ENCODE results near the gene FMNL2. TPM values are rescaled to one million over a fixed set of nuclear protein-coding genes. Genes with fewer than 3 reads are reported as not detected.

Gene FMNL2
- total RNA-seq, 1 donor from 2014 or later = 34.3 TPM

DNA sequence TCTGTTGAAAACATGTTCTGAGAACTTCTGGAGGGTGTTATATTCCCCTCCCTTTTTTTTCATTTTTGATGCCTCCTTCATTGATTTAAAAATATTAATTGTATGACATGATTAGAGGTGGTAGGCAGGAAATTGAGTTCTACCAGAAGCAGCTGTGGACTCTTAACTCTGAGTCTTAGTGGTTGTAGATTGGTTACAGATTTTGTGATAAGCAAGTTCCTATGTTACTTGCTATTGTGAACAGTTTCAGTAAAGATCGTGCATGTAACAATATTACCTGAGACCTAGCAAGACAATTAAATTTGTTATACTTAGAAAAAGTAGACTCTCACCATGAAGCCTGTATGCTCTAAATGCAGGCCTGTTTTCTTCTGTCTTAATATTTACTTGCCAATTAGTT lies 294.2 kb downstream of the FMNL2 start:
- Histone ChIP-seq H3K9ac (ENCODE audit: low read length) (no peak overlapping the region), H3K4me3 (ENCODE audit: insufficient read depth, low read depth, low read length) (no peak overlapping the region), H3K27ac (ENCODE audit: low read depth, low read length) (no peak overlapping the region), H3K4me2 (ENCODE audit: low read length) (no peak overlapping the region), H3K9me3 (ENCODE audit: insufficient read depth, low read depth, low read length) (no peaks in the 10 kb centered on the region), H3K79me2 (ENCODE audit: insufficient read depth, low read length) (no peaks in the 10 kb centered on the region), H3K27me3 (ENCODE audit: insufficient read depth, low read length) (no peaks in the 10 kb centered on the region), H3K36me3 (ENCODE audit: insufficient read depth, low read length) (peaks cover 8% of the 10 kb centered on the region), H3K4me1 (ENCODE audit: insufficient read depth, low read length) (no peaks in the 10 kb centered on the region), H2AFZ (ENCODE audit: low read depth, low read length) (no peak overlapping the region), H4K20me1 (ENCODE audit: insufficient read depth, low read length) (no peaks in the 10 kb centered on the region)
- Mint-ChIP-seq H3K4me3 (ENCODE audit: unreplicated experiment) (no peak overlapping the region), H3K27ac (ENCODE audit: unreplicated experiment) (no peak overlapping the region), H3K36me3 (ENCODE audit: low read depth, unreplicated experiment) (peaks cover 2% of the 10 kb centered on the region), H3K4me1 (ENCODE audit: low read depth, unreplicated experiment) (no peaks in the 10 kb centered on the region), H3K9me3 (ENCODE audit: unreplicated experiment) (no peaks in the 10 kb centered on the region), H3K27me3 (ENCODE audit: low read depth, unreplicated experiment) (no peaks in the 10 kb centered on the region)
- FAIRE-seq = no peak
- TF ChIP-seq, protein P1, sequence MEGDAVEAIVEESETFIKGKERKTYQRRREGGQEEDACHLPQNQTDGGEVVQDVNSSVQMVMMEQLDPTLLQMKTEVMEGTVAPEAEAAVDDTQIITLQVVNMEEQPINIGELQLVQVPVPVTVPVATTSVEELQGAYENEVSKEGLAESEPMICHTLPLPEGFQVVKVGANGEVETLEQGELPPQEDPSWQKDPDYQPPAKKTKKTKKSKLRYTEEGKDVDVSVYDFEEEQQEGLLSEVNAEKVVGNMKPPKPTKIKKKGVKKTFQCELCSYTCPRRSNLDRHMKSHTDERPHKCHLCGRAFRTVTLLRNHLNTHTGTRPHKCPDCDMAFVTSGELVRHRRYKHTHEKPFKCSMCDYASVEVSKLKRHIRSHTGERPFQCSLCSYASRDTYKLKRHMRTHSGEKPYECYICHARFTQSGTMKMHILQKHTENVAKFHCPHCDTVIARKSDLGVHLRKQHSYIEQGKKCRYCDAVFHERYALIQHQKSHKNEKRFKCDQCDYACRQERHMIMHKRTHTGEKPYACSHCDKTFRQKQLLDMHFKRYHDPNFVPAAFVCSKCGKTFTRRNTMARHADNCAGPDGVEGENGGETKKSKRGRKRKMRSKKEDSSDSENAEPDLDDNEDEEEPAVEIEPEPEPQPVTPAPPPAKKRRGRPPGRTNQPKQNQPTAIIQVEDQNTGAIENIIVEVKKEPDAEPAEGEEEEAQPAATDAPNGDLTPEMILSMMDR (IDR thresholded peaks at IDR 0.05; ENCODE audit: insufficient read depth, low read depth, low read length) = no peak
- no peak for TF ChIP-seq EZH2 (IDR thresholded peaks at IDR 0.05; ENCODE audit: insufficient read depth, low read length)
- DNase-seq (ENCODE audit: low read depth) = no peak

DNA sequence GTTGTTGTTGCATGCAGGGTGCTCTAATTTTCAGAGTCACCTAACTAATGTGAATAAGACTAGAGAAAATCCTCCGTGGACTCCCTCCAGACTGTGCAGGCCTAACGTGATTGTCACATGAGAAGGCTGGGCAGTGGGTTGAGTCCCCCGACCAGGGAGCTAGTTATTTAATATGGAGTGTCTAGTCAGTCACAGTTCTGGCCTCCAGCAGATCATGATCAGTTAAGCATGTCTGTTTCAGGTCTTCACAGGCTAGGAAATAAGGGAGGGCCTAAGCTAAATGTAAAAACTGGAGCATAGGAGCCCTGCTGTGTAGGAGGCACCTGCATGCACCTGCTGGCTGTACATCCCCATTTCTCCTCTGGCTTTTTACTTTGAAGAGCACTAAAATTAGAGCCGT lies 295.5 kb downstream of the FMNL2 start:
- Histone ChIP-seq H3K79me2 (ENCODE audit: insufficient read depth, low read length) (no peaks in the 10 kb centered on the region), H3K9ac (ENCODE audit: low read length) (no peak overlapping the region)

GRCh38 chr2:152632736-152633135 lies 297.8 kb downstream of the FMNL2 start:
- H4K20me1 ChIP-seq (ENCODE audit: insufficient read depth, low read length) = peaks cover 7% of the 10 kb centered on the region
- no peak overlapping the region for H2AFZ ChIP-seq (ENCODE audit: low read depth, low read length)
- Mint-ChIP-seq H3K27ac (ENCODE audit: unreplicated experiment) (no peak overlapping the region), H3K4me3 (ENCODE audit: unreplicated experiment) (no peak overlapping the region), H3K27me3 (ENCODE audit: low read depth, unreplicated experiment) (no peaks in the 10 kb centered on the region), H3K36me3 (ENCODE audit: low read depth, unreplicated experiment) (peaks cover 11% of the 10 kb centered on the region), H3K9me3 (ENCODE audit: unreplicated experiment) (no peaks in the 10 kb centered on the region), H3K4me1 (ENCODE audit: low read depth, unreplicated experiment) (peaks cover 9% of the 10 kb centered on the region)
- no peaks in the 10 kb centered on the region for H3K27me3 ChIP-seq (ENCODE audit: insufficient read depth, low read length)
- FAIRE-seq (no peak), DNase-seq (ENCODE audit: low read depth) (peak; percentile 14)
- H3K4me3 ChIP-seq (ENCODE audit: insufficient read depth, low read depth, low read length) = no peak overlapping the region
- no peak overlapping the region for H3K4me2 ChIP-seq (ENCODE audit: low read length)
- no peak overlapping the region for H3K27ac ChIP-seq (ENCODE audit: low read depth, low read length)
- peaks cover 6% of the 10 kb centered on the region for H3K36me3 ChIP-seq (ENCODE audit: insufficient read depth, low read length)
- no peaks in the 10 kb centered on the region for H3K79me2 ChIP-seq (ENCODE audit: insufficient read depth, low read length)
- no peak for TF ChIP-seq EZH2 (IDR thresholded peaks at IDR 0.05; ENCODE audit: insufficient read depth, low read length)
- TF ChIP-seq, protein P1 (IDR thresholded peaks at IDR 0.05; ENCODE audit: insufficient read depth, low read depth, low read length) = no peak
- H3K4me1 ChIP-seq (ENCODE audit: insufficient read depth, low read length) = no peaks in the 10 kb centered on the region
- H3K9me3 ChIP-seq (ENCODE audit: insufficient read depth, low read depth, low read length) = no peaks in the 10 kb centered on the region
- H3K9ac ChIP-seq (ENCODE audit: low read length) = no peak overlapping the region

More for the DNA sequence above, 295.5 kb downstream of the FMNL2 start:
- TF ChIP-seq, protein P1 (IDR thresholded peaks at IDR 0.05; ENCODE audit: insufficient read depth, low read depth, low read length) = no peak
- TF ChIP-seq EZH2 (IDR thresholded peaks at IDR 0.05; ENCODE audit: insufficient read depth, low read length) = no peak
- Mint-ChIP-seq H3K27ac (ENCODE audit: unreplicated experiment) (no peak overlapping the region), H3K4me3 (ENCODE audit: unreplicated experiment) (no peak overlapping the region), H3K4me1 (ENCODE audit: low read depth, unreplicated experiment) (no peaks in the 10 kb centered on the region), H3K27me3 (ENCODE audit: low read depth, unreplicated experiment) (no peaks in the 10 kb centered on the region), H3K36me3 (ENCODE audit: low read depth, unreplicated experiment) (peaks cover 4% of the 10 kb centered on the region), H3K9me3 (ENCODE audit: unreplicated experiment) (no peaks in the 10 kb centered on the region)
- no peaks in the 10 kb centered on the region for H3K9me3 ChIP-seq (ENCODE audit: insufficient read depth, low read depth, low read length)
- no peak overlapping the region for H3K4me2 ChIP-seq (ENCODE audit: low read length)
- H3K27me3 ChIP-seq (ENCODE audit: insufficient read depth, low read length) = no peaks in the 10 kb centered on the region
- H3K36me3 ChIP-seq (ENCODE audit: insufficient read depth, low read length) = peaks cover 8% of the 10 kb centered on the region
- no peak overlapping the region for H3K27ac ChIP-seq (ENCODE audit: low read depth, low read length)
- DNase-seq (ENCODE audit: low read depth) = no peak
- H3K4me3 ChIP-seq (ENCODE audit: insufficient read depth, low read depth, low read length) = no peak overlapping the region
- H3K4me1 ChIP-seq (ENCODE audit: insufficient read depth, low read length) = no peaks in the 10 kb centered on the region
- FAIRE-seq = no peak
- H2AFZ ChIP-seq (ENCODE audit: low read depth, low read length) = no peak overlapping the region
- peaks cover 6% of the 10 kb centered on the region for H4K20me1 ChIP-seq (ENCODE audit: insufficient read depth, low read length)

All from astrocyte (in vitro differentiated cells and primary cell).